Measurements from ENCODE around the gene TSHZ2.
"Not testable (repeated sequence)": the region's sequence is repeated elsewhere in the genome, so short reads cannot be mapped to it uniquely, and the experiment has no call there.

Gene TSHZ2

GRCh38 chr20:53395188-53395923, 423.2 kb downstream of the TSHZ2 start:
- DNase-seq: no peak

- DNase-seq: no peak
Measured at GRCh38 chr20:53399083-53399482, 426.9 kb downstream of the TSHZ2 start.

- no peak for DNase-seq
Measured at GRCh38 chr20:53399592-53400335, 427.6 kb downstream of the TSHZ2 start.

- peak; percentile 64 for DNase-seq
Measured at GRCh38 chr20:53402233-53403005, 430.3 kb downstream of the TSHZ2 start.

GRCh38 chr20:53403029-53403428, 430.9 kb downstream of the TSHZ2 start:
- no peak for DNase-seq

GRCh38 chr20:53405139-53405538, 433.0 kb downstream of the TSHZ2 start:
- DNase-seq: no peak

- no peak for DNase-seq
Measured at GRCh38 chr20:53406580-53406979, 434.4 kb downstream of the TSHZ2 start.

- DNase-seq: no peak
Measured at GRCh38 chr20:53408691-53409446, 436.7 kb downstream of the TSHZ2 start.

GRCh38 chr20:53409447-53409717, 437.2 kb downstream of the TSHZ2 start:
- no peak for DNase-seq

GRCh38 chr20:53411129-53411528, 439.0 kb downstream of the TSHZ2 start:
- no peak for DNase-seq

- no peak for DNase-seq
Measured at GRCh38 chr20:53411891-53412290, 439.7 kb downstream of the TSHZ2 start.

- DNase-seq: no peak
Measured at GRCh38 chr20:53412577-53413185, 440.5 kb downstream of the TSHZ2 start.

GRCh38 chr20:53413186-53413631, 441.1 kb downstream of the TSHZ2 start:
- peak; percentile 62 for DNase-seq

GRCh38 chr20:53413845-53414244, 441.7 kb downstream of the TSHZ2 start:
- not testable (repeated sequence) for DNase-seq

GRCh38 chr20:53419693-53420460, 447.7 kb downstream of the TSHZ2 start:
- DNase-seq: no peak

- DNase-seq: no peak
Measured at GRCh38 chr20:53421343-53421742, 449.2 kb downstream of the TSHZ2 start.

GRCh38 chr20:53422039-53422438, 449.9 kb downstream of the TSHZ2 start:
- DNase-seq: no peak

- no peak for DNase-seq
Measured at GRCh38 chr20:53423587-53424146, 451.5 kb downstream of the TSHZ2 start.

- no peak for DNase-seq
Measured at GRCh38 chr20:53425481-53425880, 453.3 kb downstream of the TSHZ2 start.

- no peak for DNase-seq
Measured at GRCh38 chr20:53425941-53426340, 453.8 kb downstream of the TSHZ2 start.

GRCh38 chr20:53426766-53427312, 454.7 kb downstream of the TSHZ2 start:
- DNase-seq: no peak

All from CD4-positive, alpha-beta T cell treated with Interleukin-17A for 4 hours (primary cell).